SK-N-SH (cell line): Measurements from ENCODE around the gene NDUFS3. TPM values are rescaled to one million over a fixed set of nuclear protein-coding genes. Genes with fewer than 3 reads are reported as not detected.

Experiments
- CTCF ChIA-PET: fragments of 300-600, 350-600 bp; formaldehyde crosslinking; extraction: SDS; loops from one replicate; lab custom pipeline; 2021; lab: Yijun Ruan, JAX
- POLR2A ChIA-PET: fragments of 350-600 bp; sonication (Branson Sonifier 250); formaldehyde crosslinking; extraction: SDS; loops from one replicate; lab custom pipeline; 2020; ENCODE audit warnings: antibody characterized with exemption, inconsistent platforms; lab: Yijun Ruan, JAX
- DNase-seq: peaks from one replicate; pipeline ENCODE4 v3.0.0; 2012
- H2AFZ ChIP-seq: fragments of 200-600 bp; sonication (generic); 2 replicates; pipeline ENCODE4 v1.8.1; 2016; ENCODE audit warnings: antibody characterized with exemption, mild to moderate bottlenecking, low read depth
- H3F3A ChIP-seq: fragments of 200-600 bp; sonication (generic); replicated peaks from 2 replicates; pipeline ENCODE3; 2016; ENCODE audit warnings: antibody characterized with exemption, mild to moderate bottlenecking; ENCODE audit not compliant: insufficient read depth
- H3K27ac ChIP-seq, 2 experiments: fragments of 200-500 bp in 1 of 2; fragments of 200-600 bp in 1 of 2; sonication (Bioruptor generic) in 1 of 2; sonication (generic), shearing (Covaris generic) in 1 of 2; 2 replicates each; pipeline versions ENCODE4 v1.5.1 to v1.6.1; 2014 to 2016; ENCODE audit warnings: low read depth in 2 of 2, inconsistent platforms in 1 of 2, low read length in 1 of 2, mild to moderate bottlenecking in 1 of 2, mixed read lengths in 1 of 2
- H3K27me3 ChIP-seq: fragments of 200-600 bp; sonication (generic), shearing (Covaris generic); 2 replicates; pipeline ENCODE4 v1.6.1; 2016; ENCODE audit warnings: mixed run types; ENCODE audit not compliant: insufficient read depth
- H3K36me3 ChIP-seq, 2 experiments: fragments of 200-500 bp in 1 of 2; fragments of 200-600 bp in 1 of 2; sonication (Bioruptor generic) in 1 of 2; sonication (generic) in 1 of 2; replicated peaks in 1 of 2; 2 replicates each; pipeline versions ENCODE3 to v1.5.1; 2014 to 2016; ENCODE audit warnings: low read length in 1 of 2, mild to moderate bottlenecking in 1 of 2; ENCODE audit not compliant: insufficient read depth in 2 of 2, control insufficient read depth in 1 of 2
- H3K4me1 ChIP-seq, 2 experiments: fragments of 200-500 bp in 1 of 2; fragments of 200-600 bp in 1 of 2; sonication (Bioruptor generic) in 1 of 2; sonication (generic), shearing (Covaris generic) in 1 of 2; 2 replicates each; pipeline versions ENCODE4 v1.5.1 to v1.6.1; 2014 to 2016; ENCODE audit warnings: low read depth in 1 of 2, low read length in 1 of 2, mixed run types in 1 of 2; ENCODE audit not compliant: insufficient read depth in 2 of 2, control insufficient read depth in 1 of 2
- H3K4me2 ChIP-seq: fragments of 200-600 bp; sonication (generic), shearing (Covaris generic); 2 replicates; pipeline ENCODE4 v1.6.1; 2017; ENCODE audit warnings: mixed run types
- H3K4me3 ChIP-seq, 2 experiments: fragments of 200-500 bp in 1 of 2; fragments of 200-600 bp in 1 of 2; sonication (Bioruptor generic) in 1 of 2; sonication (generic), shearing (Covaris generic) in 1 of 2; 2 replicates each; pipeline versions ENCODE4 v1.5.1 to v1.8.1; 2014 to 2016; ENCODE audit warnings: low read depth in 2 of 2, inconsistent platforms in 1 of 2, low read length in 1 of 2, mild to moderate bottlenecking in 1 of 2, mixed read lengths in 1 of 2, moderate library complexity in 1 of 2
- H3K79me2 ChIP-seq: fragments of 200-600 bp; sonication (generic); 2 replicates; pipeline ENCODE4 v1.8.1; 2017; ENCODE audit warnings: mild to moderate bottlenecking; ENCODE audit not compliant: insufficient read depth
- H3K9ac ChIP-seq: fragments of 200-600 bp; sonication (generic); 2 replicates; pipeline ENCODE4 v1.6.1; 2017; ENCODE audit warnings: mixed run types
- H3K9me2 ChIP-seq: fragments of 200-600 bp; sonication (generic); 2 replicates; pipeline ENCODE4 v1.6.1; 2017; ENCODE audit warnings: mixed run types
- H3K9me3 ChIP-seq: fragments of 200-600 bp; sonication (generic); 2 replicates; pipeline ENCODE4 v1.6.1; 2017; ENCODE audit warnings: mixed run types, mild to moderate bottlenecking, moderate library complexity
- H4K20me1 ChIP-seq: fragments of 200-600 bp; sonication (generic); 2 replicates; pipeline ENCODE4 v1.6.1; 2017; ENCODE audit warnings: mild to moderate bottlenecking, mixed run types; ENCODE audit not compliant: insufficient read depth
- CHD2 ChIP-seq: fragments of 150-350 bp; IDR thresholded peaks from 2 replicates; pipeline ENCODE4 v1.6.1; 2018; ENCODE audit warnings: low read length; ENCODE audit not compliant: partially characterized antibody
- ELF1 ChIP-seq: IDR thresholded peaks from 2 replicates; pipeline ENCODE4 v1.4.0; 2012
- EZH2phosphoT487 ChIP-seq: fragments of 200-600 bp; sonication (generic); IDR thresholded peaks from 2 replicates; pipeline ENCODE4 v1.6.1; 2017; ENCODE audit warnings: low read depth, mixed run types, mild to moderate bottlenecking, antibody characterized with exemption, moderate library complexity, borderline replicate concordance
- GABPA ChIP-seq: IDR thresholded peaks from 2 replicates; pipeline ENCODE4 v1.4.0; 2012; ENCODE audit warnings: low read depth, mild to moderate bottlenecking
- GATA2 ChIP-seq: sonication (generic); formaldehyde crosslinking; IDR thresholded peaks from 2 replicates; pipeline ENCODE4 v1.5.0; 2020; ENCODE audit warnings: mild to moderate bottlenecking, missing genetic modification reagents
- MEF2A ChIP-seq: IDR thresholded peaks from 2 replicates; pipeline ENCODE4 v1.4.0; 2012; ENCODE audit warnings: low read depth, borderline replicate concordance
- RXRA ChIP-seq: IDR thresholded peaks from 2 replicates; pipeline ENCODE4 v1.4.0; 2012; ENCODE audit warnings: low read depth, mild to moderate bottlenecking, borderline replicate concordance
- SMC3 ChIP-seq: IDR thresholded peaks from 2 replicates; pipeline ENCODE4 v1.6.1; 2012; ENCODE audit warnings: low read depth, low read length, improper control_type of control experiment
- TAF1 ChIP-seq: IDR thresholded peaks from 2 replicates; pipeline ENCODE4 v1.6.1; 2012; ENCODE audit warnings: low read depth, mild to moderate bottlenecking, low read length, moderate library complexity, borderline replicate concordance
- WGBS: methylation state at CpG from one replicate; pipeline ENCODE4 v1.1.6; 2017; ENCODE audit warnings: low lambda C conversion rate; 5-methylcytosine and 5-hydroxymethylcytosine counted together
- polyA plus RNA-seq, 3 experiments: library from polyadenylated mRNA; depleted of rRNA; stranded (reverse); fragments of >200 nt; gene quantifications; 2 replicates each; pipeline ENCODE4 v1.2.3, GENCODE V29; 2012
- TF ChIP-seq, protein P1 (sequence below): IDR thresholded peaks from 2 replicates; pipeline ENCODE4 v1.4.0; 2012; ENCODE audit warnings: low read depth, borderline replicate concordance
- TF ChIP-seq, protein P2 (sequence below): IDR thresholded peaks from 2 replicates; pipeline ENCODE4 v1.6.1; 2012; ENCODE audit warnings: mild to moderate bottlenecking, low read depth, low read length, moderate library complexity
- TF ChIP-seq, protein P3 (sequence below): IDR thresholded peaks from 2 replicates; pipeline ENCODE4 v1.4.0; 2012; ENCODE audit warnings: low read depth, borderline replicate concordance
- TF ChIP-seq, protein P4 (sequence below): fragments of 150-350 bp; IDR thresholded peaks from 2 replicates; pipeline ENCODE4 v1.6.1; 2016; ENCODE audit warnings: mild to moderate bottlenecking, low read depth, low read length

The NDUFS3 gene
- polyA plus RNA-seq, 1 of the 3 experiments (the other 2 are of a cell fraction) = 150 TPM

DNA sequence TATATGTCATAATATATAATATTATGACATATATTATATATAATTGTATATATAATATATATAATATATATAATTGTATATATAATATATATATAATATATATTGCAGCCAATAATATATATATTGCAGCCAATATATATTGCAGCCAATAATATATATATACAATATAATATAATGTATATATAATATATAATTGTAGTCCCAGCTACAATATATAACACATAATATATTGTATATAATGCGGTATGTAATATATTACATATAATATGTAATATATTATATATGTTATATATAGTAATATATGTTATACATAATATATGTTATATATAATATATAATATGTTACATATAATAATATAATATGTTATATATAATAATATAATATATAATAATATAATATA lies 20.2 kb upstream of the NDUFS3 start:
- no peaks in the 10 kb centered on the region for H3K36me3 ChIP-seq
- DNase-seq = no peak
- H3K79me2 ChIP-seq = no peaks in the 10 kb centered on the region
- H3K4me3 ChIP-seq = no peak overlapping the region
- no peaks in the 10 kb centered on the region for H4K20me1 ChIP-seq
- H3K4me1 ChIP-seq = no peaks in the 10 kb centered on the region
- ChIA-PET POLR2A (no interaction called here), CTCF (no interaction called here)
- TF ChIP-seq GABPA (no peak), SMC3 (no peak), MEF2A (no peak), GATA2 (no peak), RXRA (no peak), TAF1 (no peak), EZH2phosphoT487 (no peak), ELF1 (no peak), CHD2 (no peak)
- TF ChIP-seq, protein P1, sequence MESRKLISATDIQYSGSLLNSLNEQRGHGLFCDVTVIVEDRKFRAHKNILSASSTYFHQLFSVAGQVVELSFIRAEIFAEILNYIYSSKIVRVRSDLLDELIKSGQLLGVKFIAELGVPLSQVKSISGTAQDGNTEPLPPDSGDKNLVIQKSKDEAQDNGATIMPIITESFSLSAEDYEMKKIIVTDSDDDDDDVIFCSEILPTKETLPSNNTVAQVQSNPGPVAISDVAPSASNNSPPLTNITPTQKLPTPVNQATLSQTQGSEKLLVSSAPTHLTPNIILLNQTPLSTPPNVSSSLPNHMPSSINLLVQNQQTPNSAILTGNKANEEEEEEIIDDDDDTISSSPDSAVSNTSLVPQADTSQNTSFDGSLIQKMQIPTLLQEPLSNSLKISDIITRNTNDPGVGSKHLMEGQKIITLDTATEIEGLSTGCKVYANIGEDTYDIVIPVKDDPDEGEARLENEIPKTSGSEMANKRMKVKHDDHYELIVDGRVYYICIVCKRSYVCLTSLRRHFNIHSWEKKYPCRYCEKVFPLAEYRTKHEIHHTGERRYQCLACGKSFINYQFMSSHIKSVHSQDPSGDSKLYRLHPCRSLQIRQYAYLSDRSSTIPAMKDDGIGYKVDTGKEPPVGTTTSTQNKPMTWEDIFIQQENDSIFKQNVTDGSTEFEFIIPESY = no peak
- TF ChIP-seq, protein P2, sequence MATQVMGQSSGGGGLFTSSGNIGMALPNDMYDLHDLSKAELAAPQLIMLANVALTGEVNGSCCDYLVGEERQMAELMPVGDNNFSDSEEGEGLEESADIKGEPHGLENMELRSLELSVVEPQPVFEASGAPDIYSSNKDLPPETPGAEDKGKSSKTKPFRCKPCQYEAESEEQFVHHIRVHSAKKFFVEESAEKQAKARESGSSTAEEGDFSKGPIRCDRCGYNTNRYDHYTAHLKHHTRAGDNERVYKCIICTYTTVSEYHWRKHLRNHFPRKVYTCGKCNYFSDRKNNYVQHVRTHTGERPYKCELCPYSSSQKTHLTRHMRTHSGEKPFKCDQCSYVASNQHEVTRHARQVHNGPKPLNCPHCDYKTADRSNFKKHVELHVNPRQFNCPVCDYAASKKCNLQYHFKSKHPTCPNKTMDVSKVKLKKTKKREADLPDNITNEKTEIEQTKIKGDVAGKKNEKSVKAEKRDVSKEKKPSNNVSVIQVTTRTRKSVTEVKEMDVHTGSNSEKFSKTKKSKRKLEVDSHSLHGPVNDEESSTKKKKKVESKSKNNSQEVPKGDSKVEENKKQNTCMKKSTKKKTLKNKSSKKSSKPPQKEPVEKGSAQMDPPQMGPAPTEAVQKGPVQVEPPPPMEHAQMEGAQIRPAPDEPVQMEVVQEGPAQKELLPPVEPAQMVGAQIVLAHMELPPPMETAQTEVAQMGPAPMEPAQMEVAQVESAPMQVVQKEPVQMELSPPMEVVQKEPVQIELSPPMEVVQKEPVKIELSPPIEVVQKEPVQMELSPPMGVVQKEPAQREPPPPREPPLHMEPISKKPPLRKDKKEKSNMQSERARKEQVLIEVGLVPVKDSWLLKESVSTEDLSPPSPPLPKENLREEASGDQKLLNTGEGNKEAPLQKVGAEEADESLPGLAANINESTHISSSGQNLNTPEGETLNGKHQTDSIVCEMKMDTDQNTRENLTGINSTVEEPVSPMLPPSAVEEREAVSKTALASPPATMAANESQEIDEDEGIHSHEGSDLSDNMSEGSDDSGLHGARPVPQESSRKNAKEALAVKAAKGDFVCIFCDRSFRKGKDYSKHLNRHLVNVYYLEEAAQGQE = no peak
- TF ChIP-seq, protein P3, sequence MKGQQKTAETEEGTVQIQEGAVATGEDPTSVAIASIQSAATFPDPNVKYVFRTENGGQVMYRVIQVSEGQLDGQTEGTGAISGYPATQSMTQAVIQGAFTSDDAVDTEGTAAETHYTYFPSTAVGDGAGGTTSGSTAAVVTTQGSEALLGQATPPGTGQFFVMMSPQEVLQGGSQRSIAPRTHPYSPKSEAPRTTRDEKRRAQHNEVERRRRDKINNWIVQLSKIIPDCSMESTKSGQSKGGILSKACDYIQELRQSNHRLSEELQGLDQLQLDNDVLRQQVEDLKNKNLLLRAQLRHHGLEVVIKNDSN = no peak
- TF ChIP-seq, protein P4, sequence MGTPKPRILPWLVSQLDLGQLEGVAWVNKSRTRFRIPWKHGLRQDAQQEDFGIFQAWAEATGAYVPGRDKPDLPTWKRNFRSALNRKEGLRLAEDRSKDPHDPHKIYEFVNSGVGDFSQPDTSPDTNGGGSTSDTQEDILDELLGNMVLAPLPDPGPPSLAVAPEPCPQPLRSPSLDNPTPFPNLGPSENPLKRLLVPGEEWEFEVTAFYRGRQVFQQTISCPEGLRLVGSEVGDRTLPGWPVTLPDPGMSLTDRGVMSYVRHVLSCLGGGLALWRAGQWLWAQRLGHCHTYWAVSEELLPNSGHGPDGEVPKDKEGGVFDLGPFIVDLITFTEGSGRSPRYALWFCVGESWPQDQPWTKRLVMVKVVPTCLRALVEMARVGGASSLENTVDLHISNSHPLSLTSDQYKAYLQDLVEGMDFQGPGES = no peak
- no peak overlapping the region for H3K4me2 ChIP-seq
- no peaks in the 10 kb centered on the region for H3K9me3 ChIP-seq
- no peak overlapping the region for H3K27ac ChIP-seq
- no peaks in the 10 kb centered on the region for H3K9me2 ChIP-seq
- H3K9ac ChIP-seq = no peak overlapping the region
- H2AFZ ChIP-seq = no peak overlapping the region
- H3K27me3 ChIP-seq = no peaks in the 10 kb centered on the region
- peaks cover 15% of the 10 kb centered on the region for H3F3A ChIP-seq
- WGBS = 91% methylated on average over 1 of the region's 1 CpG
